Sigmoid colon (tissue), 7 donors: Measurements from ENCODE around the gene TNFRSF18. TPM values are rescaled to one million over a fixed set of nuclear protein-coding genes. Genes with fewer than 3 reads are reported as not detected.

Source experiments
- DNase-seq: peaks from one replicate; pipeline ENCODE4 v3.0.0-alpha.2; 2019
- H3K27ac ChIP-seq, 4 donors: fragments of 200-600 bp; sonication (generic); one replicate each; pipeline ENCODE4 v1.5.1; 2016 to 2019; ENCODE audit warnings: mild to moderate bottlenecking in 1 of 4
- H3K27me3 ChIP-seq, 3 donors: fragments of 200-600 bp; sonication (generic); one replicate each; pipeline ENCODE4 v1.5.1; 2019; ENCODE audit warnings: mild to moderate bottlenecking in 1 of 3
- H3K36me3 ChIP-seq, 4 donors: fragments of 200-600 bp; sonication (generic); one replicate each; pipeline ENCODE4 v1.5.1; 2016 to 2019
- H3K4me1 ChIP-seq, 4 donors: fragments of 200-600 bp; sonication (generic); one replicate each; pipeline ENCODE4 v1.5.1; 2017 to 2019
- H3K4me3 ChIP-seq, 4 donors: fragments of 200-600 bp; sonication (generic); one replicate each; pipeline ENCODE4 v1.5.1; 2017 to 2019; ENCODE audit warnings: mild to moderate bottlenecking in 2 of 4, moderate library complexity in 1 of 4
- H3K9me3 ChIP-seq, 4 donors: fragments of 200-600 bp in 3 of 4; sonication (generic) in 3 of 4; one replicate each; pipeline versions ENCODE4 v1.5.1 to v1.6.1; 2013 to 2019
- CTCF ChIP-seq, 4 experiments: fragments of 450-650 bp in 3 of 4; fragments of 200-600 bp in 1 of 4; IDR thresholded peaks; one replicate each; pipeline ENCODE4 v1.5.1; 2016 to 2019; ENCODE audit warnings: antibody characterized with exemption in 4 of 4, mild to moderate bottlenecking in 3 of 4, moderate library complexity in 2 of 4
- EP300 ChIP-seq, 4 donors: sonication (generic); formaldehyde crosslinking; IDR thresholded peaks; one replicate each; pipeline ENCODE4 v1.6.1; 2017; ENCODE audit warnings: antibody characterized with exemption in 4 of 4
- POLR2A ChIP-seq, 2 donors: fragments of 450-650 bp; IDR thresholded peaks; one replicate each; pipeline ENCODE4 v1.6.1; 2016; ENCODE audit warnings: antibody characterized with exemption in 2 of 2, mild to moderate bottlenecking in 2 of 2, moderate library complexity in 2 of 2
- POLR2AphosphoS5 ChIP-seq, 4 donors: sonication (generic); formaldehyde crosslinking; IDR thresholded peaks; one replicate each; pipeline ENCODE4 v1.6.1; 2017; ENCODE audit warnings: antibody characterized with exemption in 4 of 4
- WGBS, 2 donors: extraction: QIAGEN DNeasy Blood & Tissue Kit; methylation state at CpG; one replicate each; pipeline ENCODE4 v1.1.7; 2013; 5-methylcytosine and 5-hydroxymethylcytosine counted together
- intact Hi-C: fragments of 100-400 bp; cut with DNase I; formaldehyde crosslinking; loops from one replicate; pipeline ENCODE4 v1.15.1; 2023
- polyA plus RNA-seq, 3 donors: library from polyadenylated mRNA; stranded (reverse); fragments of 200-250 nt; gene quantifications; one replicate each; pipeline ENCODE4 v1.2.3, GENCODE V29; 2013
- total RNA-seq, 4 donors: library from RNA; depleted of rRNA; stranded (reverse); fragments of >200 nt; gene quantifications; one replicate each; pipeline ENCODE4 v1.1.0, GENCODE V29; 2016
- donor health status: healthy with polysubstance abuse.
- donor health status: Bipolar disorder and iron deficiency.
- donor health status: healthy.

The TNFRSF18 gene
- total and polyA plus RNA-seq, 7 donors: 0.71 to 3.9 (median 1.2) TPM; not detected in 4

GRCh38 chr1:1173793-1174415 is 32.5 kb downstream of the TNFRSF18 start, which contains the start of gene TTLL10:
TTLL10 (plus strand) TSS chr1:1173880; CDS start chr1:1179216, 5,336 bp downstream.
- Histone ChIP-seq H3K36me3 (no peaks in the 10 kb centered on the region), H3K4me1 (peaks cover 0 to 7% (median 0%) of the 10 kb centered on the region in 4 donors), H3K4me3 (no peak within 1 kb of the TSS), H3K27ac (no peak within 1 kb of the TSS), H3K9me3 (no peaks in the 10 kb centered on the region), H3K27me3 (peaks cover 19 to 99% (median 72%) of the 10 kb centered on the region in 3 donors)
- DNase-seq: no peak
- WGBS, 2 donors: 41 to 76% methylated on average over 35 of the region's 35 CpGs
- intact Hi-C loops: no loop called here
- no peak for TF ChIP-seq CTCF (IDR thresholded peaks at IDR 0.05)

GRCh38 chr1:1173061-1173792 is 33.2 kb downstream of the TNFRSF18 start:
- H3K4me1 ChIP-seq: peaks cover 0 to 7% (median 0%) of the 10 kb centered on the region in 4 donors
- 57 to 72% methylated on average over 32 of the region's 32 CpGs for WGBS, 2 donors
- no peaks in the 10 kb centered on the region for H3K9me3 ChIP-seq
- no peak overlapping the region for H3K27ac ChIP-seq
- intact Hi-C loops: no loop called here
- H3K4me3 ChIP-seq: no peak overlapping the region
- DNase-seq: no peak
- H3K36me3 ChIP-seq: no peaks in the 10 kb centered on the region
- H3K27me3 ChIP-seq: peaks cover 19 to 99% (median 73%) of the 10 kb centered on the region in 3 donors
- TF ChIP-seq CTCF (IDR thresholded peaks at IDR 0.05): no peak
- no peak for TF ChIP-seq EP300 (IDR thresholded peaks at IDR 0.05)
- TF ChIP-seq POLR2AphosphoS5 (IDR thresholded peaks at IDR 0.05): no peak
- TF ChIP-seq POLR2A (IDR thresholded peaks at IDR 0.05): no peak

- intact Hi-C loops: no loop called here
- Histone ChIP-seq H3K4me3 (no peak overlapping the region), H3K36me3 (no peaks in the 10 kb centered on the region), H3K27ac (no peak overlapping the region), H3K9me3 (no peaks in the 10 kb centered on the region), H3K4me1 (peaks cover 0 to 7% (median 0%) of the 10 kb centered on the region in 4 donors), H3K27me3 (peaks cover 21 to 99% (median 75%) of the 10 kb centered on the region in 3 donors)
- DNase-seq: no peak
- WGBS, 2 donors: 49 to 56% methylated on average over 33 of the region's 33 CpGs
- TF ChIP-seq POLR2A (IDR thresholded peaks at IDR 0.05) (no peak), EP300 (IDR thresholded peaks at IDR 0.05) (no peak), CTCF (IDR thresholded peaks at IDR 0.05) (no peak), POLR2AphosphoS5 (IDR thresholded peaks at IDR 0.05) (no peak)
Measured at GRCh38 chr1:1171546-1172340, 34.6 kb downstream of the TNFRSF18 start.

GRCh38 chr1:1171161-1171545 is 35.2 kb downstream of the TNFRSF18 start:
- Histone ChIP-seq H3K4me3 (no peak overlapping the region), H3K9me3 (no peaks in the 10 kb centered on the region), H3K36me3 (no peaks in the 10 kb centered on the region), H3K27ac (no peak overlapping the region), H3K27me3 (peaks cover 19 to 98% (median 75%) of the 10 kb centered on the region in 3 donors), H3K4me1 (peaks cover 0 to 7% (median 0%) of the 10 kb centered on the region in 4 donors)
- intact Hi-C loops: no loop called here
- TF ChIP-seq POLR2AphosphoS5 (IDR thresholded peaks at IDR 0.05) (no peak), CTCF (IDR thresholded peaks at IDR 0.05) (no peak), POLR2A (IDR thresholded peaks at IDR 0.05) (no peak), EP300 (IDR thresholded peaks at IDR 0.05) (no peak)
- DNase-seq: no peak
- 29 to 68% methylated on average over 12 of the region's 12 CpGs for WGBS, 2 donors
